Kidney glomerular epithelial cell (primary cell): Measurements from ENCODE around the gene TXNL4A.
"Not testable (repeated sequence)": the region's sequence is repeated elsewhere in the genome, so short reads cannot be mapped to it uniquely, and the experiment has no call there.

Source experiments
- DNase-seq: peaks from one replicate; lab custom pipeline; 2025; lab: John Stamatoyannopoulos, UW

Gene TXNL4A

GRCh38 chr18:79988451-79989194 lies at the start of gene TXNL4A:
Gene TXNL4A (minus strand): TSS chr18:79988563. CDS start chr18:79988392, 171 bp downstream.
- peak; percentile 72 for DNase-seq

- no peak for DNase-seq
Observed at GRCh38 chr18:80037300-80037699, 48.9 kb upstream of the TXNL4A start.

GRCh38 chr18:80035997-80036396 lies 47.6 kb upstream of the TXNL4A start:
- DNase-seq: no peak

- no peak for DNase-seq
Observed at GRCh38 chr18:80034852-80035406, 46.6 kb upstream of the TXNL4A start.

- DNase-seq: peak; percentile 96
Observed at GRCh38 chr18:80034068-80034851, 45.9 kb upstream of the TXNL4A start, which contains the start of gene RBFA. Gene RBFA (plus strand): TSS chr18:80034434. CDS start chr18:80034496, 62 bp downstream.

GRCh38 chr18:80033181-80034067 lies 45.1 kb upstream of the TXNL4A start:
- no peak for DNase-seq

GRCh38 chr18:80029690-80030089 lies 41.3 kb upstream of the TXNL4A start:
- no peak for DNase-seq

- DNase-seq: not testable (repeated sequence)
Observed at GRCh38 chr18:80027719-80028118, 39.4 kb upstream of the TXNL4A start.

- no peak for DNase-seq
Observed at GRCh38 chr18:80026363-80026762, 38.0 kb upstream of the TXNL4A start.

- DNase-seq: no peak
Observed at GRCh38 chr18:80023173-80023572, 34.8 kb upstream of the TXNL4A start.

GRCh38 chr18:80022613-80023012 lies 34.2 kb upstream of the TXNL4A start:
- DNase-seq: no peak

GRCh38 chr18:80012714-80013113 lies 24.4 kb upstream of the TXNL4A start:
- no peak for DNase-seq

- DNase-seq: not testable (repeated sequence)
Observed at GRCh38 chr18:80011496-80012137, 23.3 kb upstream of the TXNL4A start.

GRCh38 chr18:80010551-80010906 lies 22.2 kb upstream of the TXNL4A start:
- DNase-seq: no peak

- peak; percentile 84 for DNase-seq
Observed at GRCh38 chr18:80009661-80010550, 21.5 kb upstream of the TXNL4A start.

GRCh38 chr18:80006724-80007123 lies 18.4 kb upstream of the TXNL4A start:
- no peak for DNase-seq

- no peak for DNase-seq
Observed at GRCh38 chr18:80004600-80005342, 16.4 kb upstream of the TXNL4A start.

GRCh38 chr18:80002468-80002867 lies 14.1 kb upstream of the TXNL4A start:
- no peak for DNase-seq

GRCh38 chr18:80000877-80001276 lies 12.5 kb upstream of the TXNL4A start:
- DNase-seq: no peak

- not testable (repeated sequence) for DNase-seq
Observed at GRCh38 chr18:79999701-80000100, 11.3 kb upstream of the TXNL4A start.
